Stimulated activated CD8-positive, alpha-beta memory T cell treated with anti-CD3 and anti-CD28 coated beads, Interleukin-2, amount 100 ng/mL, for 1 hour (primary cell): ENCODE measurements around the gene MYRF.

Experiments
- DNase-seq, 2 donors: peaks; one replicate each; pipeline ENCODE4 v3.0.0-alpha.2; 2020; ENCODE audit warnings: low read depth in 2 of 2

Gene MYRF

DNA sequence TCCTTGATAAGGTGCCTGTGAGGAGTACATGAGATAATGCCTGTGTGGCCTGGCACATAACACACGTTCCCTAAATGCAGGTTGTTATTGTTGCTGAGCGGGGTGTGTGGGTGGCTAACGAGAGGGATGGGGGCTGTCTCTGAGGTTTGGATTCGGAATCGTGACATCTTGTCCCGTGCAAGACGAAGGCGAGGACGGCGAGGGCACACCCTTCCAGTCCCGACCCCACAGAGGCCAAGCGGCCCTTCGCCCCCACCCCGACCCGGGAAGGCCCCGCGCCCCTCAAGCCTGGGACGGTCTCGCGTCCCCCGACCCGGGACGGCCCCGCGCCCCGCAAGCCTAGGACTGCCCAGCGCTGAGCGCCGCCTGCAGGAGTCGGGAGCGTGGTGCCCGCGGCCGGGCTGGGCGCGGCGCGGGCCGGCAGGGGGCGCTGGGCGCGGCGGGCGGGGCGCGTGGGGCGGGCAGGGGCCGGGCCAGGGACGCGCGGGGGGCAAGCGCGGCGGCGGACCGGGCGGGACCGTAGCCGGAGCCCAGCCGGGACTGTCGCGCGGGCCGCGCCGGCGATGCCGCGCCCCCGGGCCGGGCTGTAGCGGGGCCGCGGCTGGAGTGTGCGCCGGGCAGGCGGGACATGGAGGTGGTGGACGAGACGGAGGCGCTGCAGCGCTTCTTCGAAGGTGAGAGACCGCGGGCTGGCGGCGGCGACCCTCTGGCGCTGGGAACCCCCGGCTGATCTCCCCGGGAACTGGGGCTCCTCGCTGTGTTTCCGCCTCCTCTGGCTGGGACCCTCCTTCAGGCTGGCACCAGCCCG, at the start of gene MYRF:
MYRF (plus strand) TSS at position 520 of the 808 bp plus-strand sequence; CDS start at position 629, 109 bp downstream.
- peak; percentile 13 to 35 for DNase-seq

DNA sequence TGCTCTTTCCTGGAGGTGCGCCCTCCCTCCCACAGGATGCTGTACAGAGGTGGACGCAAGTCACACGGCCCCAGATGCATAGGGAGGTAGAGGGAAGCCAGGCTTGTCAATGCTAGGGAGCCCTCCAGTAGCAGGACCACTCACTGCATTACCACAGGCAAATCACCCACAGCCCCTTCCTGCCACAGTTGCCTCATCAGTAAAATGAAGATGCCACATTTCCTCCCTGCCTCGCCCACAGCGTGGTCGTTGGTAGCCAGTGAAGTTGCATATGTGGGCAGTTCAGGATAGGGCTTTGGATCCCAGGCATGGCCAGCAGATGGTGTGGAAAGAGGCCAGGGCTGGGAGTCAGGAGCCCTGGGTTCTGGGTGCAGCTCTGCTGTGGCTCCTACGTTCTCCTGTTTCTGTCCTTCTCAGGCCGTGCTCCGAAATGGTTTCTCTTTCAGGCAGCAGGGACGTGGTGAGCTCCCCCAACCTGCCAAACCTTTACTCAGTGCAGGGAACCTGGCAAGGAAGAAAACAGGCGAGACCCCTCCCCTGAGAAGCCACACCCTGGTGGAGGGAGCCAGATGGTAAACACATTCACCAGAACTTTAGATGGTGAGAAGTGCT, 49.6 kb upstream of the MYRF start:
- DNase-seq, result no peak

DNA sequence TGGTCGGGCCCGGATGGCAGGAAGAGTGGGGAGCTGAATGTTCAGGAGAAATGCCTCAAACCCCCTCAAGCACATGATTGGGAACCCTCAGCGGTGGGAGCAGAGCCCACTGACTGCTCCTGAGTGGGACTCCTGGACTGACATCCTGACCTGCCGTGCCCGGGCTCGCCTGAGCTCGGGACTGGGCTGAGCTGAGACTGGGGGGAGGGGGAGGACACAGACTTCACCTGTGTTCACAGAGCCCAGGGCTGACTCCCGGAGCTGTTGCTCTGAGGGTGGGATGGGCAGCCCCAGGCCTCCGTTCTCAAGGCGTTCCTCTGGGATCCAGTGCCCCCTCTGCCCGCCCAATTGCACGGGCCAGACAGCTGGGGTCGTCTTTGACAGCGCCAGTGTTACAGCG, 47.6 kb upstream of the MYRF start:
- no peak for DNase-seq

- DNase-seq, result no peak
Observed at GRCh38 chr11:61706452-61707400, 45.7 kb upstream of the MYRF start.

DNA sequence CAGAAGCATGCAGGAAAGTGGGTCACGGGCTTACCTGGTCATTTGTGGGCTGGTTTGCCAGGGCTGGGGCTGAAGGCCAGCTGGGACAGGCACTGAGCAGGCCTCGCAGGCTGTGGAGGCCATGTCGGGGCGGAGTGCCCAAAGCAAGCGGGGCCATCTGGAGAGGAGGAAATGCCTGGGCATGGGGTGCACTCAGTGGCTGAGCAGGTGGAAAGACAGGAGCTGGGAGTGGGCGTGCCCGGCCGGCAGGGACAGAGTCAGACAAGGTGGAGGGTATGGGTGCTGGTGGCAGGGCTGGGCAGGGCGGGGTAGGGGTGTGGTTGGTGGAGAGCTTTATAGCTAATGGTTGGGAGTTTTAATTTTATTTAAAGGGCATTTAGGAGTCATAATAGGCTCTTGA, 44.9 kb upstream of the MYRF start:
- no peak for DNase-seq

DNA sequence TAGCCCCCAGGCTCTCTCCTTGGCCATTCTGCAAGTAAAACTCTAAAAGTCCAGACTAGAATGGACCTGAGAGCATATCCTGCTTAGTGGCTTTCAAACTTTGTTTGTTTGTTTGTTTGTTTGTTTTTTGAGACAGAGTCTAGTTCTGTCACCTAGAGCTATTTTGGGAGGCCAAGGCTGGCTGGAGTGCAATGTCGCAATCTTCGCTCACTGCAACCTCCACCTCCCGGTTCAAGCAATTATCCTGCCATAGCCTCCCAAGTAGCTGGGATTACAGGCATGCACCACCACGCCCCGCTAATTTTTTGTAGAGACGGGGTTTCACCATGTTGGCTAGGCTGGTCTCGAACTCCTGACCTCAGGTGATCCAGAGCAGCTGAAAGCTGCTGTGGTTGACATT, 43.3 kb upstream of the MYRF start:
- no peak for DNase-seq

DNA sequence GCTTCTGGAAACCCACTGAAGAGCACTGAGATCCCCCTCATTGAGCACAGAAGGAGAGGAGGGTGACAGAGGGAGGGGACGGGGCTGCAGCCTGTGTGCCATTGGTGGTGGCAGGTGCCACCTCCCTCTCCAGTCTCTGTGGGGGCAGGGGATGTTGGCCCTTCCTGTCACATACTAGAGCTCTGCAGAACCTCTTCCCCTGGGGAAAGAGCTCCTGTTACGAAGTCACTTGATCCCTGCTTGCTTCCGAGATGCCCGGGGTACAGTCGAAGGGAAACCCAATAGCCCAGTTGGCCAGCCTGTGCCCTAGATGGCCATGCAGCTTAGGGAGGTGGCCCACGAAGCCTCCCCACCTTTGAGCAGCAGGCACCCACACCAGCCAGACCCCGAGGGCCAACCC, 42.9 kb upstream of the MYRF start:
- no peak for DNase-seq

GRCh38 chr11:61710019-61710418, 42.4 kb upstream of the MYRF start:
- DNase-seq, result no peak

DNA sequence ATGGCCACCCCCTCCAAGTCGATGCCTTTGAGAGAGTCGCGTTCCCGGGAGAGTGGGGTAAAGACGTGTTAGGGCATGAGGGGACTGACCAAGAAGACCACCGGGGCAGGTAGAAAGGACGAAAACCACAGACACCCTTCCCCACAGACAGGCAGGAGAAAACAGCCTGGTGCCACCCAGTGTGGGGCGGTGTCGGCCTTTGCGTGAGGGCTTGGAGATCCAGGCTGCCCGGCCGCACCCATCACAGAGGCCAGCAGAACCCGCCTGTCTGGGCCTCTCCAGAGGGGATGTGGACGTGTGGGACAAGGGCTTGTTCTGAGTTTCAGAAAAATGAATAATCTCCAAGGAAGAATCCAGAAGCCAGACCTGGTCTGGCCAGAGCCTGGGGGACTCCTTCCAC, 41.4 kb upstream of the MYRF start:
- DNase-seq, result no peak

- DNase-seq, result no peak
Observed at GRCh38 chr11:61711498-61711897, 40.9 kb upstream of the MYRF start.

GRCh38 chr11:61712314-61712713, 40.1 kb upstream of the MYRF start:
- DNase-seq, result no peak

GRCh38 chr11:61712846-61713245, 39.6 kb upstream of the MYRF start:
- DNase-seq, result no peak

GRCh38 chr11:61713464-61713863, 39.0 kb upstream of the MYRF start:
- no peak for DNase-seq

GRCh38 chr11:61713906-61714305, 38.5 kb upstream of the MYRF start:
- no peak for DNase-seq

DNA sequence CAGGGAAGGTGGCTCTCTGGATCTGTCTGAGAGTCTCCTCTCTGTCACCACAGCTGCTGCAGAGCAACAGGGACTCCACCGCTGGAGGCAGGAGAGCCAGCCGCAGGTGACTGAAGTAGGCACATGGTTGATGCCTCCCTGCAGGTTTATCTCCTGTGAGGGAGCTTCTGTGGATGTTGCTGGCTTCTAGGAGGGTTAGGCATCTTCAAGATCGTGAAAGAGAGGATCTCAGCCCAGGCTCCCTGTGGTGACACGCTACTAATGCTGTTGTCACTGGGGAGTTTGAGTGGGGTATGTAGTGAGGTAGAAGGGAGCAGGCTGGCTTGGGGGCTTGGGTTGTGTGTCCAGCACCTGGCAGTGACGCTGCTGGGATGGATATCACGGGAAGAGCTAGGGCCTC, 38.1 kb upstream of the MYRF start:
- no peak for DNase-seq

DNA sequence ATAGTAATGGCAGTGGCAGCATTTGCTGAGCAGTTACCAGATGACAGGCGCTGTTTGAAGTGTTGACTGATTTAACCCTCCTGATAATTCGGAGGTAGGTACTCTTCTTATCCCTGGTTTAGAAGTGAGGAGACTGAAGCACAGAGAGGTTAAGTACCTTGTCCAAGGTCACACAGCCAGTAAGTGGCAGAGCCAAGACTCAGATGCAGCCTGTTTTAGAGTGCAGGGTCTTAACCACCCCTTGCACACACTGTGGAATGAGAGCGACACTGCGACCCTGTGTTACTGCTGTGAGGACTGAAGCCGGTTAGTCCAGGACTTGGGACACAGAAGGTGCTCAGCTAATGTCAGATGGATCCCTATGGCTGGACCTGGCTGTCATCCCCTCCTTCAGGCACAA, 37.5 kb upstream of the MYRF start:
- DNase-seq, result no peak

DNA sequence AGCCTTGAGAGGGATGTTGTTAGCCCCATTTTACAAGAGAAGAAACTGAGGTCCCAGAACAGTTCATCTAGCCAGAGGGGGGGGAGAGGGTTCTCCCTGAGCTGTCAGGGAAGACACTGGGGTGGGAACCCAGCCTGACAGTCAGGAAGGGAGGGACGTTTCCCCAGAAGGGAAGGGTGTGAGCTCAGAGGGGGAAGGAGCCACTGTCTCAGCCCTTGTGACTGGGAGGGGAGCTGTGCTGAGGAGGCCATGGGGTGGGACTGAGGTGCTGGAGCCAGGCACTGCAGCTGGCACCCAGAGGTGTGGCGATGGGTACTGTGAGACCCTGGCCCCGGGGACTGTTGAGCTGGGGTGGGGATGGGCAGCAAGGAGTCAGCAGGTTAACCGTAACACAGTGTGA, 36.6 kb upstream of the MYRF start:
- no peak for DNase-seq

GRCh38 chr11:61716478-61717285, 35.8 kb upstream of the MYRF start:
- no peak for DNase-seq

DNA sequence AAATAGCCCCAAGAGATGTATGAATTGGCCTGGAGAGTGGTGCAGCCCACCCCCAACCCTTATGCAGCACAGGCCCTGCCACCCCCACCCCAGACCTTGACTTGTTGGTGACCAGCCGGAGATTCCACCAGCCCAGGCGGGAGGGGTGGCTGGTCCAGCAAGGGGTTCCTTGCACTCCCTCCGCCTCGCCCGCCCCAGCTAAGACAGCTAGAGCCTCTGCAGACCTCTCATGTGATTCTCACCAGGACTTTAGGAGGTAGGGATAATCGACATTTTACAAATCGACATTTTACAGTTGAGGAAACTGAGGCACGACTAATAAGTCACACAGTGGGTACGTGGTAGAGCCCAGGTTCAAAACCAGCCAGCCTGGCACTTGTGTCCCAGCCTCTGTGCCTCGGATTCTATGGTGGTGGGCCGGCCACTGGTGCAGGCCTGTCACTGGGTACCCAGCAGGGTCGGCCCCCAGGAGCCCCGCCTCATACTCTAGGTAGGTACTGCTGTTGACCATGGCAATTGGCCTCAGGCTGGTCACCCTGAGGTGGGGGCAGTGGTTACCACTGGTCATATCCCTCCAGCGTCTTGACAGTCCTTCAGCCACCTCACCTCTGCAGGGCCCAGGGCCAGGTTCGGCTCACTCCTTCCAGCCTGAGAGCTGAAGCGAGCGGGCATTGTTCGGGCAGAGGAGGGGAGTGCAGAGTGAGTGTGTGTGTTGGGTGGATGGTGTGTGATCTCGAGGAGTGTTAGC, 35.0 kb upstream of the MYRF start:
- DNase-seq, result no peak

DNA sequence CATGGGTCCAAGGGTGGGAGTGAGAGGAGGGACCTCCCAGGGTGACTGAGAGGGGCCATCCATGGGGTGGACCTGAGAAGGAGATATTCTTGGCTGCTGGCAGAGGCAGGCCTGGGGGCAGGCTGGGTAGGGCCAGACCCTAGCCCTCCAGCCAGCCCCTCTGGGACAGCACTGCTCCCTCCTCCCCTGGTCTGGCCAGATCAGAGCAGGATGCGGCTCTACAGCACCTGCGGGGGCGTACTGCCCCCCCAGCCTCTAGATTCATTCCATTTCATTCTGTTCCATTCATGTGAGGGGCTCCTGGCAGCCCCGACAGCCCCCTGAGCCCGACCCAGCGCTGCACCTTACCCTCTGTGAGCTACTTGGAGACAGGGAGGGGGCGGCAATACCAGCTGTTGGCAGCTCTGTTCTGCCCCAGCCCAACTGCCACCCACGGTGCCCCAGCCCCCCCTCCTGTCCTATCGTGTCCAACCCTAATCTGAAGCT, 34.3 kb upstream of the MYRF start:
- DNase-seq, result no peak
